Liver (tissue), 9 donors: ENCODE measurements around the gene LRRC49. TPM values are rescaled to one million over a fixed set of nuclear protein-coding genes. Genes with fewer than 3 reads are reported as not detected.

ENCODE experiments used
- DNase-seq: peaks from one replicate; pipeline ENCODE4 v3.0.0-alpha.2; 2017; ENCODE audit warnings: low spot score
- H3K27ac ChIP-seq, 2 donors: one replicate each; pipeline ENCODE4 v1.7.0; 2013; ENCODE audit warnings: inconsistent platforms in 2 of 2, low read length in 2 of 2, control low read depth in 1 of 2, low read depth in 1 of 2, mild to moderate bottlenecking in 1 of 2
- H3K27me3 ChIP-seq, 4 donors: one replicate each; pipeline versions ENCODE4 v1.6.1 to v1.7.0; 2013; ENCODE audit warnings: low read length in 3 of 4, inconsistent platforms in 1 of 4, mild to moderate bottlenecking in 1 of 4, moderate library complexity in 1 of 4; ENCODE audit not compliant: control insufficient read depth in 4 of 4, insufficient read depth in 4 of 4
- H3K36me3 ChIP-seq, 4 donors: one replicate each; pipeline versions ENCODE4 v1.6.1 to v1.7.0; 2013; ENCODE audit warnings: low read length in 3 of 4, mild to moderate bottlenecking in 3 of 4, low read depth in 1 of 4, moderate library complexity in 1 of 4; ENCODE audit not compliant: control insufficient read depth in 4 of 4, insufficient read depth in 3 of 4
- H3K4me1 ChIP-seq, 4 donors: one replicate each; pipeline versions ENCODE4 v1.6.1 to v1.7.0; 2013; ENCODE audit warnings: low read length in 3 of 4, mild to moderate bottlenecking in 3 of 4, moderate library complexity in 1 of 4; ENCODE audit not compliant: control insufficient read depth in 4 of 4, insufficient read depth in 4 of 4
- H3K4me3 ChIP-seq, 3 donors: one replicate each; pipeline versions ENCODE4 v1.6.1 to v1.7.0; 2013; ENCODE audit warnings: low read length in 3 of 3, control low read depth in 1 of 3, low read depth in 1 of 3, mild to moderate bottlenecking in 1 of 3
- H3K9ac ChIP-seq, 2 donors: one replicate each; pipeline ENCODE4 v1.7.0; 2013; ENCODE audit warnings: low read length in 2 of 2, mild to moderate bottlenecking in 2 of 2, moderate library complexity in 2 of 2, control low read depth in 1 of 2, low read depth in 1 of 2
- H3K9me3 ChIP-seq, 4 donors: one replicate each; pipeline versions ENCODE4 v1.6.1 to v1.7.0; 2013; ENCODE audit warnings: low read length in 3 of 4; ENCODE audit not compliant: control insufficient read depth in 4 of 4
- ATF3 ChIP-seq: IDR thresholded peaks from 2 replicates; pipeline ENCODE4 v1.6.1; 2016; ENCODE audit warnings: antibody characterized with exemption
- CTCF ChIP-seq: fragments of 150-350 bp; IDR thresholded peaks from 2 replicates; pipeline ENCODE4 v1.5.1; 2017; ENCODE audit warnings: improper control_type of control experiment, low read depth, low read length; ENCODE audit not compliant: missing input control
- EGR1 ChIP-seq, 2 donors: IDR thresholded peaks; 2 replicates each; pipeline ENCODE4 v1.6.1; 2016 to 2018; ENCODE audit warnings: antibody characterized with exemption in 2 of 2, low read depth in 2 of 2
- FOXA1 ChIP-seq: IDR thresholded peaks from 2 replicates; pipeline ENCODE4 v1.6.1; 2016; ENCODE audit warnings: antibody characterized with exemption
- FOXA2 ChIP-seq: IDR thresholded peaks from 2 replicates; pipeline ENCODE4 v1.6.1; 2016; ENCODE audit warnings: antibody characterized with exemption
- GABPA ChIP-seq, 2 donors: IDR thresholded peaks in 1 of 2; conservative IDR thresholded peaks in 1 of 2; 2 replicates each; pipeline ENCODE4 v1.6.1; 2016; ENCODE audit warnings: antibody characterized with exemption in 2 of 2, mild to moderate bottlenecking in 1 of 2, moderate library complexity in 1 of 2
- HNF4G ChIP-seq: IDR thresholded peaks from 2 replicates; pipeline ENCODE4 v1.6.1; 2016; ENCODE audit warnings: antibody characterized with exemption
- JUND ChIP-seq, 2 donors: IDR thresholded peaks; 2 replicates each; pipeline ENCODE4 v1.6.1; 2016; ENCODE audit warnings: antibody characterized with exemption in 2 of 2
- MAX ChIP-seq: IDR thresholded peaks from 2 replicates; pipeline ENCODE4 v1.6.1; 2016; ENCODE audit warnings: antibody characterized with exemption
- NR2F2 ChIP-seq: IDR thresholded peaks from 2 replicates; pipeline ENCODE4 v1.6.1; 2016; ENCODE audit warnings: antibody characterized with exemption
- RAD21 ChIP-seq, 2 donors: IDR thresholded peaks; 2 replicates each; pipeline ENCODE4 v1.6.1; 2016; ENCODE audit warnings: antibody characterized with exemption in 2 of 2, mild to moderate bottlenecking in 2 of 2
- REST ChIP-seq: IDR thresholded peaks from 2 replicates; pipeline ENCODE4 v1.6.1; 2016; ENCODE audit warnings: antibody characterized with exemption, mild to moderate bottlenecking
- RXRA ChIP-seq, 2 donors: IDR thresholded peaks; 2 replicates each; pipeline ENCODE4 v1.6.1; 2017 to 2018; ENCODE audit warnings: antibody characterized with exemption in 2 of 2, mild to moderate bottlenecking in 1 of 2
- SP1 ChIP-seq: IDR thresholded peaks from 2 replicates; pipeline ENCODE4 v1.6.1; 2018; ENCODE audit warnings: antibody characterized with exemption, mild to moderate bottlenecking
- TAF1 ChIP-seq: conservative IDR thresholded peaks from 2 replicates; pipeline ENCODE4 v1.6.1; 2016; ENCODE audit warnings: antibody characterized with exemption, mild to moderate bottlenecking
- YY1 ChIP-seq: IDR thresholded peaks from 2 replicates; pipeline ENCODE4 v1.6.1; 2016; ENCODE audit warnings: antibody characterized with exemption, mild to moderate bottlenecking
- ZBTB33 ChIP-seq: IDR thresholded peaks from 2 replicates; pipeline ENCODE4 v1.6.1; 2016; ENCODE audit warnings: antibody characterized with exemption
- WGBS: extraction: QIAGEN DNeasy Blood & Tissue Kit; methylation state at CpG from one replicate; pipeline ENCODE4 v1.1.7; 2013; 5-methylcytosine and 5-hydroxymethylcytosine counted together
- polyA plus RNA-seq, 2 donors: library from polyadenylated mRNA; stranded (reverse) in 1 of 2; unstranded in 1 of 2; fragments of 200-250 nt in 1 of 2; fragments of >200 nt in 1 of 2; fragmentation: Nextera tagmentation in 1 of 2; extraction: Ambion mirVana in 1 of 2; gene quantifications; one replicate each; pipeline versions ENCODE4 v1.2.1 to v1.2.3, GENCODE V29; 2013 to 2015
- total RNA-seq, 2 donors: library from RNA; depleted of rRNA; stranded (reverse); fragments of >200 nt; gene quantifications; one replicate each; pipeline ENCODE4 v1.2.3, GENCODE V29; 2014
- donor health status: healthy.
- donor health status: healthy.
- donor health status: healthy.
- donor health status: healthy.
- donor health status: healthy.

The LRRC49 gene
- total and polyA plus RNA-seq, 4 donors, result 0.20 to 1.1 (median 0.31) TPM

- 88% methylated on average over 5 of the region's 5 CpGs for WGBS
- Histone ChIP-seq H3K4me1 (no peaks in the 10 kb centered on the region), H3K4me3 (peak overlapping the region in 1 of 3 donors; percentile 26), H3K9ac (no peak overlapping the region), H3K9me3 (peaks cover 2 to 22% (median 13%) of the 10 kb centered on the region in 4 donors), H3K36me3 (no peaks in the 10 kb centered on the region), H3K27ac (no peak overlapping the region), H3K27me3 (no peaks in the 10 kb centered on the region)
- no peak for DNase-seq
- TF ChIP-seq RXRA (IDR thresholded peaks at IDR 0.05) (no peak), NR2F2 (no peak), FOXA2 (no peak), SP1 (no peak), FOXA1 (no peak), ATF3 (no peak), CTCF (no peak), TAF1 (no peak)
Observed at GRCh38 chr15:70907784-70908471, 15.3 kb downstream of the LRRC49 start.

- H3K27ac ChIP-seq, result no peak overlapping the region
- H3K27me3 ChIP-seq, result no peaks in the 10 kb centered on the region
- no peaks in the 10 kb centered on the region for H3K36me3 ChIP-seq
- no peak overlapping the region for H3K4me3 ChIP-seq
- H3K4me1 ChIP-seq, result no peaks in the 10 kb centered on the region
- H3K9ac ChIP-seq, result no peak overlapping the region
- H3K9me3 ChIP-seq, result peaks cover 2 to 22% (median 13%) of the 10 kb centered on the region in 4 donors
- WGBS, result 87% methylated on average over 1 of the region's 1 CpG
- DNase-seq, result no peak
- TF ChIP-seq YY1 (no peak), RXRA (IDR thresholded peaks at IDR 0.05) (no peak), MAX (no peak), ZBTB33 (no peak), NR2F2 (no peak), GABPA (IDR thresholded peaks at IDR 0.05 in 1 of 2, conservative IDR thresholded peaks at IDR 0.05 in 1 of 2) (no peak), RAD21 (IDR thresholded peaks at IDR 0.05) (no peak), CTCF (no peak), HNF4G (no peak), FOXA2 (no peak), JUND (IDR thresholded peaks at IDR 0.05) (no peak), EGR1 (IDR thresholded peaks at IDR 0.05; ENCODE audit: low read depth in 2 of 2) (no peak), TAF1 (no peak), REST (no peak), ATF3 (no peak)
Observed at GRCh38 chr15:70910958-70911357, 18.3 kb downstream of the LRRC49 start.
